A673 (cell line): ENCODE measurements around the gene APOBR.

ENCODE experiments used
- CTCF ChIP-seq: fragments of 300-800, 200-600 bp; sonication (generic); conservative IDR thresholded peaks from 2 replicates; pipeline ENCODE4 v1.5.1; 2017; ENCODE audit warnings: low read depth, mild to moderate bottlenecking, antibody characterized with exemption, low read length, moderate library complexity, mixed read lengths
- EZH2 ChIP-seq: fragments of 200-600 bp; sonication (generic); IDR thresholded peaks from 2 replicates; pipeline ENCODE4 v1.6.1; 2017; ENCODE audit warnings: borderline replicate concordance, low read depth, mild to moderate bottlenecking, mixed read lengths, antibody characterized with exemption, low read length; ENCODE audit not compliant: poor library complexity, severe bottlenecking

- TF ChIP-seq CTCF (no peak), EZH2 (no peak)
Measured at GRCh38 chr16:28534542-28535373, 40.3 kb downstream of the APOBR start.
